ENCODE results near the gene MOGAT3. TPM values are rescaled to one million over a fixed set of nuclear protein-coding genes. Genes with fewer than 3 reads are reported as not detected.

The MOGAT3 gene
- total RNA-seq, 1 donor from 2014 or later: not detected

- H3K4me3 Mint-ChIP-seq: no peak overlapping the region
Measured at GRCh38 chr7:101159696-101160674, 40.9 kb downstream of the MOGAT3 start.

GRCh38 chr7:101156866-101157589 lies 43.8 kb downstream of the MOGAT3 start:
- H3K9me3 Mint-ChIP-seq: no peaks in the 10 kb centered on the region
- H3K27me3 Mint-ChIP-seq (ENCODE audit: low read depth): peaks cover 7% of the 10 kb centered on the region
- TF ChIP-seq, protein P1, sequence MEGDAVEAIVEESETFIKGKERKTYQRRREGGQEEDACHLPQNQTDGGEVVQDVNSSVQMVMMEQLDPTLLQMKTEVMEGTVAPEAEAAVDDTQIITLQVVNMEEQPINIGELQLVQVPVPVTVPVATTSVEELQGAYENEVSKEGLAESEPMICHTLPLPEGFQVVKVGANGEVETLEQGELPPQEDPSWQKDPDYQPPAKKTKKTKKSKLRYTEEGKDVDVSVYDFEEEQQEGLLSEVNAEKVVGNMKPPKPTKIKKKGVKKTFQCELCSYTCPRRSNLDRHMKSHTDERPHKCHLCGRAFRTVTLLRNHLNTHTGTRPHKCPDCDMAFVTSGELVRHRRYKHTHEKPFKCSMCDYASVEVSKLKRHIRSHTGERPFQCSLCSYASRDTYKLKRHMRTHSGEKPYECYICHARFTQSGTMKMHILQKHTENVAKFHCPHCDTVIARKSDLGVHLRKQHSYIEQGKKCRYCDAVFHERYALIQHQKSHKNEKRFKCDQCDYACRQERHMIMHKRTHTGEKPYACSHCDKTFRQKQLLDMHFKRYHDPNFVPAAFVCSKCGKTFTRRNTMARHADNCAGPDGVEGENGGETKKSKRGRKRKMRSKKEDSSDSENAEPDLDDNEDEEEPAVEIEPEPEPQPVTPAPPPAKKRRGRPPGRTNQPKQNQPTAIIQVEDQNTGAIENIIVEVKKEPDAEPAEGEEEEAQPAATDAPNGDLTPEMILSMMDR (IDR thresholded peaks at IDR 0.05; ENCODE audit: unreplicated experiment): no peak
- H3K36me3 Mint-ChIP-seq: peaks cover 22% of the 10 kb centered on the region
- H3K27ac Mint-ChIP-seq: no peak overlapping the region
- no peak for DNase-seq (ENCODE audit: low spot score in 2 of 2, unreplicated experiment in 2 of 2)
- peaks cover 20% of the 10 kb centered on the region for H3K4me1 Mint-ChIP-seq
- H3K4me3 Mint-ChIP-seq: peak overlapping the region; percentile 13

More at GRCh38 chr7:101159696-101160674, 40.9 kb downstream of the MOGAT3 start:
- TF ChIP-seq, protein P1 (IDR thresholded peaks at IDR 0.05; ENCODE audit: unreplicated experiment): no peak
- Mint-ChIP-seq H3K4me1 (peaks cover 27% of the 10 kb centered on the region), H3K36me3 (peaks cover 22% of the 10 kb centered on the region), H3K27ac (no peak overlapping the region), H3K27me3 (ENCODE audit: low read depth) (peaks cover 25% of the 10 kb centered on the region), H3K9me3 (no peaks in the 10 kb centered on the region)
- no peak for DNase-seq (ENCODE audit: low spot score in 2 of 2, unreplicated experiment in 2 of 2)

- Mint-ChIP-seq H3K4me3 (peak overlapping the region; percentile 16), H3K27me3 (ENCODE audit: low read depth) (peaks cover 2% of the 10 kb centered on the region), H3K4me1 (peaks cover 16% of the 10 kb centered on the region), H3K9me3 (no peaks in the 10 kb centered on the region), H3K27ac (no peak overlapping the region), H3K36me3 (peaks cover 22% of the 10 kb centered on the region)
- DNase-seq (ENCODE audit: low spot score in 2 of 2, unreplicated experiment in 2 of 2): no peak
- TF ChIP-seq, protein P1 (IDR thresholded peaks at IDR 0.05; ENCODE audit: unreplicated experiment): no peak
Measured at GRCh38 chr7:101156277-101156676, 44.6 kb downstream of the MOGAT3 start.

GRCh38 chr7:101155303-101155702 lies 45.5 kb downstream of the MOGAT3 start:
- Mint-ChIP-seq H3K36me3 (peaks cover 19% of the 10 kb centered on the region), H3K9me3 (no peaks in the 10 kb centered on the region), H3K27me3 (ENCODE audit: low read depth) (peaks cover 2% of the 10 kb centered on the region), H3K4me1 (peaks cover 14% of the 10 kb centered on the region), H3K4me3 (peak overlapping the region; percentile 80), H3K27ac (peak overlapping the region; percentile 71)
- DNase-seq (ENCODE audit: low spot score in 2 of 2, unreplicated experiment in 2 of 2): no peak
- TF ChIP-seq, protein P1 (IDR thresholded peaks at IDR 0.05; ENCODE audit: unreplicated experiment): no peak

DNA sequence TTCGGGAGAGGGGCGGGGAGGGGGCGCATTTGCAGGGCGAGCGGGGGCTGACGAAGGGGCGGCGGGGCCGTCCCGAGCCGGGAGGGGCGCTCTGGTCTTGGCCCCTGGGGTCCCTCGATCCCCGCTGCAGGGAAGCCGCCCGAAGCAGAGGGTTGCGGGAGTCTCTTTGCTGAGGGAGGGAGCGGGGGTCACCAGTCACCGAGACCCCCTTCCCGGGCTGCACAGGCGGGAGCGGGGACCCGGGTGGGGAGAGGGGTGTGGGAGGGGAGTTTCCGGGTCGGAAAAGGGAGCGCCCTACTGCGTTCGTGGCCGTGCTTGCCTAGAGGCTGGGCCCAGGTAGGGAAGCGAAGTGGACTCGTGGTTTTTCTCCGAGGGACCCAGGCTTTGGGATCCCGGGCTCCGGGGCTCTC lies 46.1 kb downstream of the MOGAT3 start:
- no peaks in the 10 kb centered on the region for H3K9me3 Mint-ChIP-seq
- H3K4me1 Mint-ChIP-seq: peaks cover 14% of the 10 kb centered on the region
- peaks cover 2% of the 10 kb centered on the region for H3K27me3 Mint-ChIP-seq (ENCODE audit: low read depth)
- TF ChIP-seq, protein P1 (IDR thresholded peaks at IDR 0.05; ENCODE audit: unreplicated experiment): no peak
- H3K27ac Mint-ChIP-seq: no peak overlapping the region
- peak overlapping the region; percentile 80 for H3K4me3 Mint-ChIP-seq
- H3K36me3 Mint-ChIP-seq: peaks cover 19% of the 10 kb centered on the region
- no peak for DNase-seq (ENCODE audit: low spot score in 2 of 2, unreplicated experiment in 2 of 2)
